ENCODE measurements around the gene KIF3B.
"Not testable (repeated sequence)": the region's sequence is repeated elsewhere in the genome, so short reads cannot be mapped to it uniquely, and the experiment has no call there.

The KIF3B gene

GRCh38 chr20:32333988-32334885 lies 56.8 kb downstream of the KIF3B start:
- no peak for DNase-seq

- peak; percentile 53 for DNase-seq
Measured at GRCh38 chr20:32336918-32337347, 59.5 kb downstream of the KIF3B start.

- DNase-seq: no peak
Measured at GRCh38 chr20:32337937-32338661, 60.6 kb downstream of the KIF3B start.

- DNase-seq: no peak
Measured at GRCh38 chr20:32338665-32339064, 61.2 kb downstream of the KIF3B start.

- DNase-seq: no peak
Measured at GRCh38 chr20:32339116-32339515, 61.7 kb downstream of the KIF3B start.

GRCh38 chr20:32341053-32341452 lies 63.6 kb downstream of the KIF3B start:
- not testable (repeated sequence) for DNase-seq

- no peak for DNase-seq
Measured at GRCh38 chr20:32343439-32343838, 66.0 kb downstream of the KIF3B start.

- peak; percentile 35 for DNase-seq
Measured at GRCh38 chr20:32344835-32345506, 67.5 kb downstream of the KIF3B start.

- no peak for DNase-seq
Measured at GRCh38 chr20:32348207-32348606, 70.8 kb downstream of the KIF3B start.

GRCh38 chr20:32350421-32350820 lies 73.0 kb downstream of the KIF3B start:
- no peak for DNase-seq

GRCh38 chr20:32352121-32352720 lies 74.8 kb downstream of the KIF3B start:
- DNase-seq: no peak

- no peak for DNase-seq
Measured at GRCh38 chr20:32353848-32354496, 76.5 kb downstream of the KIF3B start.

GRCh38 chr20:32354592-32355416 lies 77.4 kb downstream of the KIF3B start:
- DNase-seq: peak; percentile 30

- DNase-seq: no peak
Measured at GRCh38 chr20:32355417-32355841, 78.0 kb downstream of the KIF3B start.

GRCh38 chr20:32355907-32356621 lies 78.6 kb downstream of the KIF3B start:
- DNase-seq: not testable (repeated sequence)

GRCh38 chr20:32356622-32357374 lies 79.3 kb downstream of the KIF3B start:
- no peak for DNase-seq

GRCh38 chr20:32357375-32357868 lies 80.0 kb downstream of the KIF3B start:
- peak; percentile 70 for DNase-seq

- peak; percentile 99 for DNase-seq
Measured at GRCh38 chr20:32357869-32358631, 80.6 kb downstream of the KIF3B start, which contains the start of gene ASXL1. Gene ASXL1, plus strand, starts transcription at chr20:32358331. Its CDS starts 445 bp downstream, at chr20:32358776.

GRCh38 chr20:32358632-32358882 lies 81.1 kb downstream of the KIF3B start:
- DNase-seq: no peak

All from NCI-H82 (cell line).